ENCODE data around the gene RBBP6. TPM values are rescaled to one million over a fixed set of nuclear protein-coding genes. Genes with fewer than 3 reads are reported as not detected.

RBBP6 gene
- polyA plus RNA-seq, 1 of the 3 experiments (the other 2 are of a cell fraction), result 15.1 TPM

DNA sequence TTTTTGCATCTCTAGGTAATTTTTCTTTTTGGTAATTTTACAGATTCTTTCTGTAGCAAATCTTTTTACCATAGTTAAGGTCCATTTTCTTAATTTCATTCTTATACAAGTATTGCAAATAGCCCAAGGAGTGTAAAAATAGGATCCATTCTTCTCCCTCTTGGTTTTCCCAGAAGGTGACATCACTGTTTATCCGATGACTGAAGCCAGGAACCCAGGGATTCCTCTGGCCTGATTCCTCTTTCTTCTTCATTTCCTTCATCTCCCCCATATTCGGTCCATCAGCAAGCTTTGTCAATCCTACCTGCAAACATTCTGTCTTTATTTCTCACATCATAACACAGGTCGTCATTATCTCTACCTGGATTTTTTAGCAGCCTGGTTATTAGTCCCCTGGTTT lies 5.3 kb downstream of the RBBP6 start:
- WGBS (ENCODE audit: low lambda C conversion rate), result 78% methylated on average over 3 of the region's 3 CpGs
- Histone ChIP-seq H3K27ac (ENCODE audit: low read depth in 2 of 2, low read length in 1 of 2) (peak overlapping the region in 1 of 2 experiments; percentile 28; a peak in 2 of 4 replicates), H3F3A (replicated peaks; ENCODE audit: insufficient read depth) (no peaks in the 10 kb centered on the region), H3K9me3 (no peaks in the 10 kb centered on the region), H3K9me2 (no peaks in the 10 kb centered on the region), H3K79me2 (ENCODE audit: insufficient read depth) (peaks cover 100% of the 10 kb centered on the region), H3K36me3 (replicated peaks in 1 of 2; ENCODE audit: control insufficient read depth in 1 of 2, insufficient read depth in 2 of 2, low read length in 1 of 2) (peaks cover 44 to 55% of the 10 kb centered on the region in 2 experiments), H3K9ac (no peak overlapping the region), H3K27me3 (ENCODE audit: insufficient read depth) (no peaks in the 10 kb centered on the region), H3K4me3 (ENCODE audit: low read depth in 2 of 2, low read length in 1 of 2) (no peak overlapping the region), H3K4me2 (peak overlapping the region; percentile 87; the same call in 1 of the 2 replicates), H3K4me1 (ENCODE audit: control insufficient read depth in 1 of 2, insufficient read depth in 2 of 2, low read depth in 1 of 2, low read length in 1 of 2) (peaks cover 6 to 15% of the 10 kb centered on the region in 2 experiments), H2AFZ (ENCODE audit: low read depth) (no peak overlapping the region), H4K20me1 (ENCODE audit: insufficient read depth) (peaks cover 71% of the 10 kb centered on the region)
- TF ChIP-seq SIN3A (IDR thresholded peaks at IDR 0.05; ENCODE audit: borderline replicate concordance, low read depth, low read length) (no peak), EP300 (IDR thresholded peaks at IDR 0.05; ENCODE audit: borderline replicate concordance in 1 of 2, low read depth in 1 of 2, low read length in 1 of 2) (no peak), TAF1 (IDR thresholded peaks at IDR 0.05; ENCODE audit: borderline replicate concordance, low read depth, low read length) (no peak), YY1 (IDR thresholded peaks at IDR 0.05; ENCODE audit: low read depth) (no peak), MEF2A (IDR thresholded peaks at IDR 0.05; ENCODE audit: borderline replicate concordance, low read depth) (no peak), FOXM1 (IDR thresholded peaks at IDR 0.05; ENCODE audit: low read depth) (no peak), POLR2AphosphoS5 (IDR thresholded peaks at IDR 0.05; ENCODE audit: low read depth, low read length) (no peak), EZH2phosphoT487 (IDR thresholded peaks at IDR 0.05; ENCODE audit: borderline replicate concordance, low read depth) (no peak), FOXJ3 (CRISPR knock-in tag; IDR thresholded peaks at IDR 0.05) (no peak), RAD21 (IDR thresholded peaks at IDR 0.05; ENCODE audit: low read length) (no peak), CHD2 (IDR thresholded peaks at IDR 0.05; ENCODE audit: low read length, partially characterized antibody) (no peak), RCOR1 (IDR thresholded peaks at IDR 0.05; ENCODE audit: low read length) (no peak)
- TF ChIP-seq, protein P1, sequence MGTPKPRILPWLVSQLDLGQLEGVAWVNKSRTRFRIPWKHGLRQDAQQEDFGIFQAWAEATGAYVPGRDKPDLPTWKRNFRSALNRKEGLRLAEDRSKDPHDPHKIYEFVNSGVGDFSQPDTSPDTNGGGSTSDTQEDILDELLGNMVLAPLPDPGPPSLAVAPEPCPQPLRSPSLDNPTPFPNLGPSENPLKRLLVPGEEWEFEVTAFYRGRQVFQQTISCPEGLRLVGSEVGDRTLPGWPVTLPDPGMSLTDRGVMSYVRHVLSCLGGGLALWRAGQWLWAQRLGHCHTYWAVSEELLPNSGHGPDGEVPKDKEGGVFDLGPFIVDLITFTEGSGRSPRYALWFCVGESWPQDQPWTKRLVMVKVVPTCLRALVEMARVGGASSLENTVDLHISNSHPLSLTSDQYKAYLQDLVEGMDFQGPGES (IDR thresholded peaks at IDR 0.05; ENCODE audit: low read depth, low read length), result no peak
- TF ChIP-seq, protein P2, sequence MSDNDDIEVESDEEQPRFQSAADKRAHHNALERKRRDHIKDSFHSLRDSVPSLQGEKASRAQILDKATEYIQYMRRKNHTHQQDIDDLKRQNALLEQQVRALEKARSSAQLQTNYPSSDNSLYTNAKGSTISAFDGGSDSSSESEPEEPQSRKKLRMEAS (IDR thresholded peaks at IDR 0.05; ENCODE audit: low read depth), result no peak
- TF ChIP-seq, protein P3, sequence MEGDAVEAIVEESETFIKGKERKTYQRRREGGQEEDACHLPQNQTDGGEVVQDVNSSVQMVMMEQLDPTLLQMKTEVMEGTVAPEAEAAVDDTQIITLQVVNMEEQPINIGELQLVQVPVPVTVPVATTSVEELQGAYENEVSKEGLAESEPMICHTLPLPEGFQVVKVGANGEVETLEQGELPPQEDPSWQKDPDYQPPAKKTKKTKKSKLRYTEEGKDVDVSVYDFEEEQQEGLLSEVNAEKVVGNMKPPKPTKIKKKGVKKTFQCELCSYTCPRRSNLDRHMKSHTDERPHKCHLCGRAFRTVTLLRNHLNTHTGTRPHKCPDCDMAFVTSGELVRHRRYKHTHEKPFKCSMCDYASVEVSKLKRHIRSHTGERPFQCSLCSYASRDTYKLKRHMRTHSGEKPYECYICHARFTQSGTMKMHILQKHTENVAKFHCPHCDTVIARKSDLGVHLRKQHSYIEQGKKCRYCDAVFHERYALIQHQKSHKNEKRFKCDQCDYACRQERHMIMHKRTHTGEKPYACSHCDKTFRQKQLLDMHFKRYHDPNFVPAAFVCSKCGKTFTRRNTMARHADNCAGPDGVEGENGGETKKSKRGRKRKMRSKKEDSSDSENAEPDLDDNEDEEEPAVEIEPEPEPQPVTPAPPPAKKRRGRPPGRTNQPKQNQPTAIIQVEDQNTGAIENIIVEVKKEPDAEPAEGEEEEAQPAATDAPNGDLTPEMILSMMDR (IDR thresholded peaks at IDR 0.05), result no peak
- no peak for DNase-seq
- POLR2A ChIA-PET, result no interaction called here
- CTCF ChIA-PET, result no interaction called here

DNA sequence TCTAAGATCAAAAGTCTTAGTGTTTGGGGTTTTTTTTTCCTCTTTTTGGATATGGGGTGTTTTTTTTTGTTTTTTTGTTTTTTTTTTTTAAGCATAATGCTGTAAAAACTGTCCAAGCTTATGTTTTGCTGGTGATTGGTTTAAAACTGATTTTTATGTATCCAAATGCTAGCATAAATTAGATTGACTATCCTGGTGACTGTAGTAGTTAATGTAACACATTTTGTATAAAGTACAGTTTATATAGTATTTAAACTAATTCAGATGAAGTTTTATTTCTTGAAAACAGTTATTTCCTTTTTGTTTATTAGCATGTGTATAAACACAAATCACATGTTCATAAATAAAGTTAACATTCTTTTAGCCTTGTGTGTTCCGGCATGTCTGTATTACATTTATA lies 10.9 kb downstream of the RBBP6 start:
- 98% methylated on average over 1 of the region's 1 CpG for WGBS (ENCODE audit: low lambda C conversion rate)
- ChIA-PET CTCF (interaction anchor here (0.7 to 1.2 kb wide), 2 partner anchors 9 to 33 kb away, joined by 3 to 5 read pairs; no protein-coding TSS in a partner anchor), POLR2A (interaction anchor here (1.3 kb wide), 1 partner anchor 11 kb away, joined by 5 read pairs; no protein-coding TSS in a partner anchor)
- no peak overlapping the region for H3K27ac ChIP-seq (ENCODE audit: low read depth in 2 of 2, low read length in 1 of 2)
- H3K4me2 ChIP-seq, result no peak overlapping the region
- H3K4me1 ChIP-seq (ENCODE audit: control insufficient read depth in 1 of 2, insufficient read depth in 2 of 2, low read depth in 1 of 2, low read length in 1 of 2), result no peaks in the 10 kb centered on the region; a peak in 2 of 4 replicates
- H2AFZ ChIP-seq (ENCODE audit: low read depth), result no peak overlapping the region
- peaks cover 24% of the 10 kb centered on the region for H4K20me1 ChIP-seq (ENCODE audit: insufficient read depth)
- H3K4me3 ChIP-seq (ENCODE audit: low read depth in 2 of 2, low read length in 1 of 2), result no peak overlapping the region
- H3K27me3 ChIP-seq (ENCODE audit: insufficient read depth), result no peaks in the 10 kb centered on the region
- H3K9ac ChIP-seq, result no peak overlapping the region
- no peaks in the 10 kb centered on the region for H3F3A ChIP-seq (replicated peaks; ENCODE audit: insufficient read depth)
- DNase-seq, result no peak
- TF ChIP-seq CHD2 (IDR thresholded peaks at IDR 0.05; ENCODE audit: low read length, partially characterized antibody) (no peak), ELF1 (IDR thresholded peaks at IDR 0.05) (no peak), EZH2phosphoT487 (IDR thresholded peaks at IDR 0.05; ENCODE audit: borderline replicate concordance, low read depth) (no peak)
- TF ChIP-seq, protein P4, sequence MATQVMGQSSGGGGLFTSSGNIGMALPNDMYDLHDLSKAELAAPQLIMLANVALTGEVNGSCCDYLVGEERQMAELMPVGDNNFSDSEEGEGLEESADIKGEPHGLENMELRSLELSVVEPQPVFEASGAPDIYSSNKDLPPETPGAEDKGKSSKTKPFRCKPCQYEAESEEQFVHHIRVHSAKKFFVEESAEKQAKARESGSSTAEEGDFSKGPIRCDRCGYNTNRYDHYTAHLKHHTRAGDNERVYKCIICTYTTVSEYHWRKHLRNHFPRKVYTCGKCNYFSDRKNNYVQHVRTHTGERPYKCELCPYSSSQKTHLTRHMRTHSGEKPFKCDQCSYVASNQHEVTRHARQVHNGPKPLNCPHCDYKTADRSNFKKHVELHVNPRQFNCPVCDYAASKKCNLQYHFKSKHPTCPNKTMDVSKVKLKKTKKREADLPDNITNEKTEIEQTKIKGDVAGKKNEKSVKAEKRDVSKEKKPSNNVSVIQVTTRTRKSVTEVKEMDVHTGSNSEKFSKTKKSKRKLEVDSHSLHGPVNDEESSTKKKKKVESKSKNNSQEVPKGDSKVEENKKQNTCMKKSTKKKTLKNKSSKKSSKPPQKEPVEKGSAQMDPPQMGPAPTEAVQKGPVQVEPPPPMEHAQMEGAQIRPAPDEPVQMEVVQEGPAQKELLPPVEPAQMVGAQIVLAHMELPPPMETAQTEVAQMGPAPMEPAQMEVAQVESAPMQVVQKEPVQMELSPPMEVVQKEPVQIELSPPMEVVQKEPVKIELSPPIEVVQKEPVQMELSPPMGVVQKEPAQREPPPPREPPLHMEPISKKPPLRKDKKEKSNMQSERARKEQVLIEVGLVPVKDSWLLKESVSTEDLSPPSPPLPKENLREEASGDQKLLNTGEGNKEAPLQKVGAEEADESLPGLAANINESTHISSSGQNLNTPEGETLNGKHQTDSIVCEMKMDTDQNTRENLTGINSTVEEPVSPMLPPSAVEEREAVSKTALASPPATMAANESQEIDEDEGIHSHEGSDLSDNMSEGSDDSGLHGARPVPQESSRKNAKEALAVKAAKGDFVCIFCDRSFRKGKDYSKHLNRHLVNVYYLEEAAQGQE (IDR thresholded peaks at IDR 0.05; ENCODE audit: low read depth, low read length), result no peak
- TF ChIP-seq, protein P5, sequence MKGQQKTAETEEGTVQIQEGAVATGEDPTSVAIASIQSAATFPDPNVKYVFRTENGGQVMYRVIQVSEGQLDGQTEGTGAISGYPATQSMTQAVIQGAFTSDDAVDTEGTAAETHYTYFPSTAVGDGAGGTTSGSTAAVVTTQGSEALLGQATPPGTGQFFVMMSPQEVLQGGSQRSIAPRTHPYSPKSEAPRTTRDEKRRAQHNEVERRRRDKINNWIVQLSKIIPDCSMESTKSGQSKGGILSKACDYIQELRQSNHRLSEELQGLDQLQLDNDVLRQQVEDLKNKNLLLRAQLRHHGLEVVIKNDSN (IDR thresholded peaks at IDR 0.05; ENCODE audit: borderline replicate concordance, low read depth), result no peak
- H3K79me2 ChIP-seq (ENCODE audit: insufficient read depth), result peaks cover 77% of the 10 kb centered on the region
- no peaks in the 10 kb centered on the region for H3K9me3 ChIP-seq
- H3K9me2 ChIP-seq, result no peaks in the 10 kb centered on the region
- peaks cover 75 to 88% of the 10 kb centered on the region in 2 experiments for H3K36me3 ChIP-seq (replicated peaks in 1 of 2; ENCODE audit: control insufficient read depth in 1 of 2, insufficient read depth in 2 of 2, low read length in 1 of 2)
